SK-N-SH treated with all-trans-retinoic acid at 6 μM for 48 hours (cell line): ENCODE measurements around the gene SLC2A14.
"Not testable (repeated sequence)": the region's sequence is repeated elsewhere in the genome, so short reads cannot be mapped to it uniquely, and the experiment has no call there.

Experiments used
- ATAC-seq: fragments of 200-7000 bp; cut with Tn5 transposase; 3 replicates; pipeline ENCODE4 v1.9.1; 2020; ENCODE audit warnings: mild to moderate bottlenecking, moderate library complexity
- ARNTL ChIP-seq: fragments of 450-650 bp; formaldehyde crosslinking; IDR thresholded peaks from 2 replicates; pipeline ENCODE4 v1.5.0; 2020; ENCODE audit warnings: low read depth, mild to moderate bottlenecking, moderate library complexity, borderline replicate concordance
- BACH2 ChIP-seq: fragments of 250-450 bp; sonication (Bioruptor Pico); IDR thresholded peaks from 2 replicates; pipeline ENCODE4 v1.9.0; 2021; ENCODE audit warnings: mild to moderate bottlenecking, borderline replicate concordance
- CSDC2 ChIP-seq: fragments of 250-450 bp; sonication (Bioruptor Pico); IDR thresholded peaks from 2 replicates; pipeline ENCODE4 v1.5.0; 2020; ENCODE audit warnings: mild to moderate bottlenecking, moderate library complexity
- ESRRG ChIP-seq: fragments of 250-450 bp; sonication (Bioruptor Pico); IDR thresholded peaks from 2 replicates; pipeline ENCODE4 v1.6.1; 2021; ENCODE audit warnings: mild to moderate bottlenecking
- GLIS3 ChIP-seq: fragments of 250-450 bp; sonication (Bioruptor Pico); IDR thresholded peaks from 2 replicates; pipeline ENCODE4 v1.5.0; 2020; ENCODE audit warnings: mild to moderate bottlenecking, moderate library complexity
- ISL1 ChIP-seq: fragments of 250-450 bp; sonication (Bioruptor Pico); IDR thresholded peaks from 2 replicates; pipeline ENCODE4 v2.1.2; 2022; ENCODE audit warnings: mild to moderate bottlenecking, moderate library complexity
- PPARA ChIP-seq: fragments of 250-450 bp; sonication (Bioruptor Pico); IDR thresholded peaks from 2 replicates; pipeline ENCODE4 v1.5.0; 2020; ENCODE audit warnings: mild to moderate bottlenecking, borderline replicate concordance
- RARB ChIP-seq: fragments of 250-450 bp; sonication (Bioruptor Pico); IDR thresholded peaks from 2 replicates; pipeline ENCODE4 v1.8.0; 2021; ENCODE audit warnings: mild to moderate bottlenecking, moderate library complexity
- SNAI2 ChIP-seq: fragments of 250-450 bp; sonication (Bioruptor Pico); IDR thresholded peaks from 2 replicates; pipeline ENCODE4 v1.5.0; 2020; ENCODE audit warnings: mild to moderate bottlenecking, moderate library complexity
- TCF4 ChIP-seq: fragments of 250-450 bp; sonication (Bioruptor Pico); IDR thresholded peaks from 2 replicates; pipeline ENCODE4 v1.8.0; 2021; ENCODE audit warnings: mild to moderate bottlenecking, moderate library complexity, borderline replicate concordance
- ZC3H10 ChIP-seq: fragments of 250-450 bp; sonication (Bioruptor Pico); IDR thresholded peaks from 2 replicates; pipeline ENCODE4 v1.5.1; 2021; ENCODE audit warnings: mild to moderate bottlenecking, moderate library complexity
- ZFP3 ChIP-seq: fragments of 250-450 bp; sonication (Bioruptor Pico); IDR thresholded peaks from 2 replicates; pipeline ENCODE4 v1.5.0; 2020; ENCODE audit warnings: mild to moderate bottlenecking, moderate library complexity
- ZFP30 ChIP-seq: fragments of 450-650 bp; formaldehyde crosslinking; IDR thresholded peaks from 2 replicates; pipeline ENCODE4 v1.5.0; 2022; ENCODE audit warnings: mild to moderate bottlenecking, moderate library complexity
- ZNF565 ChIP-seq: fragments of 450-650 bp; formaldehyde crosslinking; conservative IDR thresholded peaks from 2 replicates; pipeline ENCODE4 v1.5.0; 2020; ENCODE audit warnings: low read depth, mild to moderate bottlenecking, moderate library complexity
- ZNF70 ChIP-seq: fragments of 450-650 bp; formaldehyde crosslinking; IDR thresholded peaks from 2 replicates; pipeline ENCODE4 v1.5.0; 2020; ENCODE audit warnings: mild to moderate bottlenecking, moderate library complexity
- ZNF8 ChIP-seq: fragments of 450-650 bp; formaldehyde crosslinking; IDR thresholded peaks from 2 replicates; pipeline ENCODE4 v1.5.0; 2020; ENCODE audit warnings: mild to moderate bottlenecking, moderate library complexity
- TF ChIP-seq, protein P1 (sequence below): fragments of 250-450 bp; sonication (Bioruptor Pico); IDR thresholded peaks from 2 replicates; pipeline ENCODE4 v1.5.1; 2020; ENCODE audit warnings: low read depth, mild to moderate bottlenecking, moderate library complexity
- TF ChIP-seq, protein P2 (sequence below): fragments of 250-450 bp; sonication (Bioruptor Pico); IDR thresholded peaks from 2 replicates; pipeline ENCODE4 v1.5.1; 2021; ENCODE audit warnings: mild to moderate bottlenecking, moderate library complexity
- TF ChIP-seq, protein P3 (sequence below): fragments of 250-450 bp; sonication (Bioruptor Pico); IDR thresholded peaks from 2 replicates; pipeline ENCODE4 v1.5.0; 2020; ENCODE audit warnings: mild to moderate bottlenecking, moderate library complexity
- TF ChIP-seq, protein P4 (sequence below): fragments of 250-450 bp; sonication (Bioruptor Pico); IDR thresholded peaks from 2 replicates; pipeline ENCODE4 v1.8.0; 2021; ENCODE audit warnings: low read depth, mild to moderate bottlenecking, moderate library complexity, borderline replicate concordance

Gene SLC2A14

DNA sequence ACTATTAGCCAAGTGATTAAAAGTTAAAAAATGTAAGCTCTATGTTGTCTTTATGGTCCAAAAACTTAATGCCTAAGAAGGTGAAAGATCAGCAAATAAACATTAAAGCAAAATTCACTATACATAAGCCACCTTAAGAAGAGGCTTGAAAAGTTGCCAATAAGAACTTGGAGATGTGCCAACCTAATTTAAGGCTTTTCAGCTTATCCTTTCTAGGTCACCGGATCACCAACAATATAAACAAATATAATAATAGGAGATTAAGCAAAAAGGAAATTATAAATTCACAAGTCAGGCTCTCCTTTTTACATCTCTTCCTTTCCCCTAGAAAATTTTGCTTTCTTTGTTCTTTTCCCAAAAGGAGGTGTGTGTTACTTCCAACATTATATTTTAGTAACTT lies 32.4 kb upstream of the SLC2A14 start:
- no peak for TF ChIP-seq ZFP30 (CRISPR knock-in tag)
- ATAC-seq: no peak

DNA sequence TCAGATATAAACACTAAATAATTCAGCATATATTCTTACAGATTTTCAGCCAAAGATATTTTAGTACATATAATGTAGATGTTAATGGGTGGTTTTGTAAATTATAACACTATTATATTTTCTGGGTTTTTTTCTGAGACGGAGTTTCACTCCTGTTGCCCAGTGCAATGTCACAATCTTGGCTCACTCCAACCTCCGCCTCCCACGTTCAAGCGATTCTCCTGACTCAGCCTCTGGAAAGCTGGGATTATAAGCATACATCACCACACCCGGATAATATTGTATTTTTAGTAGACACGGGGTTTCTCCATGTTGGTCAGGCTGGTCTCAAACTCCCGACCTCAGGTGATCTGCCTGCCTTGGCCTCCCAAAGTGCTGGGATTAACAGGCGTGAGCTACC lies 29.7 kb upstream of the SLC2A14 start:
- not testable (repeated sequence) for ATAC-seq

DNA sequence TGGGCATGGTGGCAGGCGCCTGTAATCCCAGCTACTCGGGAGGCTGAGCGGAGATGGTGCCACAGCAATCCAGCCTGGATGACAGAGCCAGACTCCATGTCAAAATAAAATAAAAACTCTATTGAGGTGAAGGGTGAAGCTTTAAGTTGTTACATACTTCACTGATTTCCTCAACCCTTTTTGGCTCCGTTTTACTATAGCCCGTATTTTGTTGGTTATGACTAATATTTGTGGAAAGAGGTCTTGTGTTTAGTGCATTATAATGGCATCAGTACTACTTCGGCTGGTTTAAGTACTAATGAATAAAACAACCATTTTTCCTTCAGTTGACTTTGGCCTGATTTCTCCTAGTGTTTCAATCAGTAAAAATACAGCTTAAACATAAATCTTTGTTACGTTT lies 27.0 kb upstream of the SLC2A14 start:
- no peak for ATAC-seq
- no peak for TF ChIP-seq ZNF8 (CRISPR knock-in tag)
- no peak for TF ChIP-seq ZNF565 (CRISPR knock-in tag)
- TF ChIP-seq ZFP30 (CRISPR knock-in tag): no peak
- no peak for TF ChIP-seq SNAI2
- TF ChIP-seq, protein P1, sequence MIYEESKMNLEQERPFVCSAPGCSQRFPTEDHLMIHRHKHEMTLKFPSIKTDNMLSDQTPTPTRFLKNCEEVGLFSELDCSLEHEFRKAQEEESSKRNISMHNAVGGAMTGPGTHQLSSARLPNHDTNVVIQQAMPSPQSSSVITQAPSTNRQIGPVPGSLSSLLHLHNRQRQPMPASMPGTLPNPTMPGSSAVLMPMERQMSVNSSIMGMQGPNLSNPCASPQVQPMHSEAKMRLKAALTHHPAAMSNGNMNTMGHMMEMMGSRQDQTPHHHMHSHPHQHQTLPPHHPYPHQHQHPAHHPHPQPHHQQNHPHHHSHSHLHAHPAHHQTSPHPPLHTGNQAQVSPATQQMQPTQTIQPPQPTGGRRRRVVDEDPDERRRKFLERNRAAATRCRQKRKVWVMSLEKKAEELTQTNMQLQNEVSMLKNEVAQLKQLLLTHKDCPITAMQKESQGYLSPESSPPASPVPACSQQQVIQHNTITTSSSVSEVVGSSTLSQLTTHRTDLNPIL (CRISPR knock-in tag): no peak
- TF ChIP-seq, protein P2, sequence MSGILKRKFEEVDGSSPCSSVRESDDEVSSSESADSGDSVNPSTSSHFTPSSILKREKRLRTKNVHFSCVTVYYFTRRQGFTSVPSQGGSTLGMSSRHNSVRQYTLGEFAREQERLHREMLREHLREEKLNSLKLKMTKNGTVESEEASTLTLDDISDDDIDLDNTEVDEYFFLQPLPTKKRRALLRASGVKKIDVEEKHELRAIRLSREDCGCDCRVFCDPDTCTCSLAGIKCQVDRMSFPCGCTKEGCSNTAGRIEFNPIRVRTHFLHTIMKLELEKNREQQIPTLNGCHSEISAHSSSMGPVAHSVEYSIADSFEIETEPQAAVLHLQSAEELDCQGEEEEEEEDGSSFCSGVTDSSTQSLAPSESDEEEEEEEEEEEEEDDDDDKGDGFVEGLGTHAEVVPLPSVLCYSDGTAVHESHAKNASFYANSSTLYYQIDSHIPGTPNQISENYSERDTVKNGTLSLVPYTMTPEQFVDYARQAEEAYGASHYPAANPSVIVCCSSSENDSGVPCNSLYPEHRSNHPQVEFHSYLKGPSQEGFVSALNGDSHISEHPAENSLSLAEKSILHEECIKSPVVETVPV (CRISPR knock-in tag): no peak
- TF ChIP-seq ISL1: no peak
- no peak for TF ChIP-seq ZNF70 (CRISPR knock-in tag)
- TF ChIP-seq RARB (CRISPR knock-in tag): no peak
- no peak for TF ChIP-seq ARNTL (CRISPR knock-in tag)
- TF ChIP-seq ESRRG (CRISPR knock-in tag): no peak

DNA sequence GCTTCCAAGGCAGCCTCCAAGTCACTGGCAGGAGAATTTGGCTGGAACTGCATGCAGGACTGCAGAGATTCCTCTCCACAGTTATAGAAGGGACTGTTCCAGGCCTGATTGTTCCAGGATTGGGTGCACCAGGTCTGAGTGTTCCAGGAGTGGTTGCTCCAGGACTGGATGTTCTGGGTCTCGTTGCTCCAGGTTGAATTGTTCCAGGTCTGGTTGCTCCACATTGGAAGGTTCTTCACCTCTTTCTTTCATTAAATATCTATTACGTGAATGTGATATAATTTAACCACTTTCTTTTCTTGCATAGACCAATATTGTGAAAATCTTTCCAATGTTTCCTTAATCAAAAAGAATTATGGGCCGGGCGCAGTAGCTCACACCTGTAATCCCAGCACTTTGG lies 24.0 kb upstream of the SLC2A14 start:
- not testable (repeated sequence) for ATAC-seq

DNA sequence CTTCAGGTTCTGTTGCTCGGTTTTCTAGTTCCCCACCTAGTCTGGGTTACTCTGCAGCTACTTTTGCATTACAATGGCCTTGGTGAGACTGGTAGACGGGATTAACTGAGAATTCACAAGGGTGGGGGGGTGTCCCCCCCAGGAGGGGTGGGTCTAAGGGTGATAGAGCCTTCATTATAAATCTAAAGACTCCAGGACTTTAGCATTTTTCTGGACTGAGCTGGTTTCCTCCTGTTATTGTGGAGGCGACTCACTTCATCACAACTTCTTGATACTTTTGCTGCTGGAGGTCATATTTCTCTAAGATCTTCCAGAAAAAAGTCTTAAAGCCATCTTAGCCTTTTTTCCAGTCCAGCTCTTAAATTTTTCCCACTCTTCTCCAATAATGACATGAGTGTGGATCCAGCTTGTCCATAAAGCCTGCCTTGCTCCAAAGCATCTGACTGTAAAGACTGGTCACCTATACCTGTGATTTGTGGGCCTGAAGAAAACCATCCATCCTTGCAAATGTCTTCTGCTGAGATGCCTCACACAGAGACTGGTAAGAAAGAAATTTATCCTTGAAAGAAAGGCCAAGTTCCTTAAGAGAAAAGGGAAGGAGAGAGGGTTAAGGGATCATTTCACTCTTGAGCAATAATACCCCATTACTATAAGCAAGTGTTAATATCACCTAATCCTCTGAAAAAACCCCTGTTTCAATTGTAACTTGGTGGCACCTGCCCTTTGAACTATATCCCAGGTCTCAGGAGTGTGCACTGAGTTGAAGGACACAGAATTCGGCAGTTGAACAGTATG lies 19.7 kb upstream of the SLC2A14 start:
- no peak for TF ChIP-seq ARNTL (CRISPR knock-in tag)
- no peak for TF ChIP-seq ZNF565 (CRISPR knock-in tag)
- no peak for TF ChIP-seq GLIS3 (CRISPR knock-in tag)
- TF ChIP-seq, protein P3, sequence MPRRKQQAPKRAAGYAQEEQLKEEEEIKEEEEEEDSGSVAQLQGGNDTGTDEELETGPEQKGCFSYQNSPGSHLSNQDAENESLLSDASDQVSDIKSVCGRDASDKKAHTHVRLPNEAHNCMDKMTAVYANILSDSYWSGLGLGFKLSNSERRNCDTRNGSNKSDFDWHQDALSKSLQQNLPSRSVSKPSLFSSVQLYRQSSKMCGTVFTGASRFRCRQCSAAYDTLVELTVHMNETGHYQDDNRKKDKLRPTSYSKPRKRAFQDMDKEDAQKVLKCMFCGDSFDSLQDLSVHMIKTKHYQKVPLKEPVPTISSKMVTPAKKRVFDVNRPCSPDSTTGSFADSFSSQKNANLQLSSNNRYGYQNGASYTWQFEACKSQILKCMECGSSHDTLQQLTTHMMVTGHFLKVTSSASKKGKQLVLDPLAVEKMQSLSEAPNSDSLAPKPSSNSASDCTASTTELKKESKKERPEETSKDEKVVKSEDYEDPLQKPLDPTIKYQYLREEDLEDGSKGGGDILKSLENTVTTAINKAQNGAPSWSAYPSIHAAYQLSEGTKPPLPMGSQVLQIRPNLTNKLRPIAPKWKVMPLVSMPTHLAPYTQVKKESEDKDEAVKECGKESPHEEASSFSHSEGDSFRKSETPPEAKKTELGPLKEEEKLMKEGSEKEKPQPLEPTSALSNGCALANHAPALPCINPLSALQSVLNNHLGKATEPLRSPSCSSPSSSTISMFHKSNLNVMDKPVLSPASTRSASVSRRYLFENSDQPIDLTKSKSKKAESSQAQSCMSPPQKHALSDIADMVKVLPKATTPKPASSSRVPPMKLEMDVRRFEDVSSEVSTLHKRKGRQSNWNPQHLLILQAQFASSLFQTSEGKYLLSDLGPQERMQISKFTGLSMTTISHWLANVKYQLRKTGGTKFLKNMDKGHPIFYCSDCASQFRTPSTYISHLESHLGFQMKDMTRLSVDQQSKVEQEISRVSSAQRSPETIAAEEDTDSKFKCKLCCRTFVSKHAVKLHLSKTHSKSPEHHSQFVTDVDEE (CRISPR knock-in tag): no peak
- no peak for TF ChIP-seq ISL1
- TF ChIP-seq ZNF70 (CRISPR knock-in tag): no peak
- no peak for TF ChIP-seq TCF4 (CRISPR knock-in tag)
- TF ChIP-seq, protein P1 (CRISPR knock-in tag): no peak
- TF ChIP-seq ZFP3 (CRISPR knock-in tag): no peak
- TF ChIP-seq ESRRG (CRISPR knock-in tag): no peak
- TF ChIP-seq ZFP30 (CRISPR knock-in tag): no peak
- TF ChIP-seq, protein P2 (CRISPR knock-in tag): no peak
- TF ChIP-seq, protein P4, sequence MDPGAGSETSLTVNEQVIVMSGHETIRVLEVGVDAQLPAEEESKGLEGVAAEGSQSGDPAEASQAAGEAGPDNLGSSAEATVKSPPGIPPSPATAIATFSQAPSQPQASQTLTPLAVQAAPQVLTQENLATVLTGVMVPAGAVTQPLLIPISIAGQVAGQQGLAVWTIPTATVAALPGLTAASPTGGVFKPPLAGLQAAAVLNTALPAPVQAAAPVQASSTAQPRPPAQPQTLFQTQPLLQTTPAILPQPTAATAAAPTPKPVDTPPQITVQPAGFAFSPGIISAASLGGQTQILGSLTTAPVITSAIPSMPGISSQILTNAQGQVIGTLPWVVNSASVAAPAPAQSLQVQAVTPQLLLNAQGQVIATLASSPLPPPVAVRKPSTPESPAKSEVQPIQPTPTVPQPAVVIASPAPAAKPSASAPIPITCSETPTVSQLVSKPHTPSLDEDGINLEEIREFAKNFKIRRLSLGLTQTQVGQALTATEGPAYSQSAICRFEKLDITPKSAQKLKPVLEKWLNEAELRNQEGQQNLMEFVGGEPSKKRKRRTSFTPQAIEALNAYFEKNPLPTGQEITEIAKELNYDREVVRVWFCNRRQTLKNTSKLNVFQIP: no peak
- no peak for TF ChIP-seq CSDC2 (CRISPR knock-in tag)
- TF ChIP-seq PPARA: no peak
- no peak for TF ChIP-seq SNAI2
- no peak for TF ChIP-seq ZC3H10 (CRISPR knock-in tag)
- TF ChIP-seq RARB (CRISPR knock-in tag): no peak
- no peak for TF ChIP-seq BACH2
- no peak for ATAC-seq
